ENCODE results near the gene DOK5.
"Not testable (repeated sequence)": the region's sequence is repeated elsewhere in the genome, so short reads cannot be mapped to it uniquely, and the experiment has no call there.

Gene DOK5

GRCh38 chr20:54475334-54476168, at the start of gene DOK5:
Gene DOK5 (plus strand): TSS chr20:54475593. CDS start chr20:54475947, 354 bp downstream.
- no peak for DNase-seq (ENCODE audit: low read depth, low spot score)

- no peak for DNase-seq (ENCODE audit: low read depth, low spot score)
Observed at GRCh38 chr20:54429364-54429763, 46.0 kb upstream of the DOK5 start.

GRCh38 chr20:54431156-54431944, 44.0 kb upstream of the DOK5 start:
- DNase-seq (ENCODE audit: low read depth, low spot score) = no peak

- DNase-seq (ENCODE audit: low read depth, low spot score) = no peak
Observed at GRCh38 chr20:54432966-54433365, 42.4 kb upstream of the DOK5 start.

GRCh38 chr20:54433636-54434035, 41.8 kb upstream of the DOK5 start:
- DNase-seq (ENCODE audit: low read depth, low spot score) = no peak

- DNase-seq (ENCODE audit: low read depth, low spot score) = no peak
Observed at GRCh38 chr20:54434196-54434595, 41.2 kb upstream of the DOK5 start.

GRCh38 chr20:54435015-54435414, 40.4 kb upstream of the DOK5 start:
- no peak for DNase-seq (ENCODE audit: low read depth, low spot score)

- DNase-seq (ENCODE audit: low read depth, low spot score) = not testable (repeated sequence)
Observed at GRCh38 chr20:54436410-54436809, 39.0 kb upstream of the DOK5 start.

GRCh38 chr20:54438166-54438565, 37.2 kb upstream of the DOK5 start:
- no peak for DNase-seq (ENCODE audit: low read depth, low spot score)

GRCh38 chr20:54450207-54450606, 25.2 kb upstream of the DOK5 start:
- no peak for DNase-seq (ENCODE audit: low read depth, low spot score)

- no peak for DNase-seq (ENCODE audit: low read depth, low spot score)
Observed at GRCh38 chr20:54451171-54451570, 24.2 kb upstream of the DOK5 start.

GRCh38 chr20:54452277-54452676, 23.1 kb upstream of the DOK5 start:
- DNase-seq (ENCODE audit: low read depth, low spot score) = no peak

GRCh38 chr20:54454982-54455381, 20.4 kb upstream of the DOK5 start:
- DNase-seq (ENCODE audit: low read depth, low spot score) = no peak

GRCh38 chr20:54456423-54456822, 19.0 kb upstream of the DOK5 start:
- no peak for DNase-seq (ENCODE audit: low read depth, low spot score)

GRCh38 chr20:54456961-54457360, 18.4 kb upstream of the DOK5 start:
- DNase-seq (ENCODE audit: low read depth, low spot score) = no peak

- DNase-seq (ENCODE audit: low read depth, low spot score) = no peak
Observed at GRCh38 chr20:54458219-54458618, 17.2 kb upstream of the DOK5 start.

GRCh38 chr20:54459279-54459678, 16.1 kb upstream of the DOK5 start:
- no peak for DNase-seq (ENCODE audit: low read depth, low spot score)

- no peak for DNase-seq (ENCODE audit: low read depth, low spot score)
Observed at GRCh38 chr20:54464003-54464402, 11.4 kb upstream of the DOK5 start.

- no peak for DNase-seq (ENCODE audit: low read depth, low spot score)
Observed at GRCh38 chr20:54466127-54466526, 9.3 kb upstream of the DOK5 start.

- DNase-seq (ENCODE audit: low read depth, low spot score) = no peak
Observed at GRCh38 chr20:54467622-54468021, 7.8 kb upstream of the DOK5 start.

- DNase-seq (ENCODE audit: low read depth, low spot score) = no peak
Observed at GRCh38 chr20:54468082-54468481, 7.3 kb upstream of the DOK5 start.

GRCh38 chr20:54469293-54469692, 6.1 kb upstream of the DOK5 start:
- DNase-seq (ENCODE audit: low read depth, low spot score) = no peak

GRCh38 chr20:54469952-54470351, 5.4 kb upstream of the DOK5 start:
- DNase-seq (ENCODE audit: low read depth, low spot score) = no peak
